ENCODE results near the gene AMN.

GRCh38 chr14:102891111-102891510 lies 31.4 kb upstream of the AMN start:
- TF ChIP-seq, protein P1, sequence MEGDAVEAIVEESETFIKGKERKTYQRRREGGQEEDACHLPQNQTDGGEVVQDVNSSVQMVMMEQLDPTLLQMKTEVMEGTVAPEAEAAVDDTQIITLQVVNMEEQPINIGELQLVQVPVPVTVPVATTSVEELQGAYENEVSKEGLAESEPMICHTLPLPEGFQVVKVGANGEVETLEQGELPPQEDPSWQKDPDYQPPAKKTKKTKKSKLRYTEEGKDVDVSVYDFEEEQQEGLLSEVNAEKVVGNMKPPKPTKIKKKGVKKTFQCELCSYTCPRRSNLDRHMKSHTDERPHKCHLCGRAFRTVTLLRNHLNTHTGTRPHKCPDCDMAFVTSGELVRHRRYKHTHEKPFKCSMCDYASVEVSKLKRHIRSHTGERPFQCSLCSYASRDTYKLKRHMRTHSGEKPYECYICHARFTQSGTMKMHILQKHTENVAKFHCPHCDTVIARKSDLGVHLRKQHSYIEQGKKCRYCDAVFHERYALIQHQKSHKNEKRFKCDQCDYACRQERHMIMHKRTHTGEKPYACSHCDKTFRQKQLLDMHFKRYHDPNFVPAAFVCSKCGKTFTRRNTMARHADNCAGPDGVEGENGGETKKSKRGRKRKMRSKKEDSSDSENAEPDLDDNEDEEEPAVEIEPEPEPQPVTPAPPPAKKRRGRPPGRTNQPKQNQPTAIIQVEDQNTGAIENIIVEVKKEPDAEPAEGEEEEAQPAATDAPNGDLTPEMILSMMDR (IDR thresholded peaks at IDR 0.05) = no peak
- TF ChIP-seq POLR2A (IDR thresholded peaks at IDR 0.05) = no peak
